ENCODE measurements around the gene ZIK1. TPM values are rescaled to one million over a fixed set of nuclear protein-coding genes. Genes with fewer than 3 reads are reported as not detected.

The ZIK1 gene
- total and polyA plus RNA-seq, 9 of the 15 experiments (the other 6 are each of a cell fraction or from before 2014, with no cell fraction given): 0.03 to 0.42 (median 0.15) TPM; not detected in 1

DNA sequence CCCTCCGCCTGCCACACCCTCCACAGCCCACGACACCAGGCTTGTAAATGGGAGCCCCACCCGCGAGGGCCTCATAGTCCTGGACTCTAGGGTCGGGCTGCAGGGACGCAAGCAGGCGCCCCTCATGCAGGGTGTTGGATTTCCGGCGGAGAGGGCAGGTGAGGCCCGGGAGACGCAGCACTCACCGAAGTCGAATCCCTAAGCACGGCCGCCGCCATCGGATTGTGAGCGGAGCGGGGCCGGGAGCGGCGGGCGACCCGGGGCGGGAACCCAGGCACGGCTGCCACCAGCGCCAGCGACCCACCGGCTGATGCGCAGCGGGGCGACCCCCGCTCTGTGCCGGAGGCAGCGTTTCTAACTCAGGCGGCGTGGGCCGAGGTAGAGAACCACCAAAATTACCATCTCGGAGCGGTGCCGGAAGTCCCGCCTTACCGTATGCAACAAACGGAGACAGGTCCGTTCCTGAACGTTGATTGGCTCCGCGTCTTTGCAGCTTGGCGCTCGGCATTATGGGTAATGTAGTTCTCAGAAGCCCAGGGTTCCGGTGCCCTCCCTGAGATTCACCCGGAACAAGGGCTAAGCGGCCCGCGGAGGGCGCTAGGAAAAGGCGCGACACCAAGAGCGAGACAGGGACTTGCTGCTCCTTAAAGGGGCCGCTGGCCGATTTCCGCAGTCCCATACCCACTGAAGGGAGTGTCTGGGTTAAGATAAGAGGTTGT is 5.3 kb upstream of the ZIK1 start, which contains the start of gene ZNF416 (continued):
- TF ChIP-seq, protein P1, sequence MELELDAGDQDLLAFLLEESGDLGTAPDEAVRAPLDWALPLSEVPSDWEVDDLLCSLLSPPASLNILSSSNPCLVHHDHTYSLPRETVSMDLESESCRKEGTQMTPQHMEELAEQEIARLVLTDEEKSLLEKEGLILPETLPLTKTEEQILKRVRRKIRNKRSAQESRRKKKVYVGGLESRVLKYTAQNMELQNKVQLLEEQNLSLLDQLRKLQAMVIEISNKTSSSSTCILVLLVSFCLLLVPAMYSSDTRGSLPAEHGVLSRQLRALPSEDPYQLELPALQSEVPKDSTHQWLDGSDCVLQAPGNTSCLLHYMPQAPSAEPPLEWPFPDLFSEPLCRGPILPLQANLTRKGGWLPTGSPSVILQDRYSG (tag; conservative IDR thresholded peaks at IDR 0.05; ENCODE audit: low read depth): no peak
- TF ChIP-seq EGR1 (conservative IDR thresholded peaks at IDR 0.05) (no peak), ZNF431 (CRISPR knock-in tag; IDR thresholded peaks at IDR 0.05) (no peak), DMBX1 (CRISPR knock-in tag; IDR thresholded peaks at IDR 0.05; ENCODE audit: borderline replicate concordance) (no peak), THRAP3 (IDR thresholded peaks at IDR 0.05; ENCODE audit: borderline replicate concordance) (no peak), NR3C1 (CRISPR knock-in tag; IDR thresholded peaks at IDR 0.05) (no peak), JUN (IDR thresholded peaks at IDR 0.05; ENCODE audit: borderline replicate concordance, low read depth, low read length) (no peak), JUN (CRISPR knock-in tag; IDR thresholded peaks at IDR 0.05; ENCODE audit: borderline replicate concordance) (no peak), IFI16 (CRISPR knock-in tag; IDR thresholded peaks at IDR 0.05) (no peak), LCOR (CRISPR knock-in tag; IDR thresholded peaks at IDR 0.05) (no peak), MTA3 (IDR thresholded peaks at IDR 0.05; ENCODE audit: borderline replicate concordance) (no peak; the same call in 1 of the 2 replicates), NCOA6 (IDR thresholded peaks at IDR 0.05) (no peak), PTRF (tag; IDR thresholded peaks at IDR 0.05) (no peak), HMG20B (CRISPR knock-in tag; IDR thresholded peaks at IDR 0.05) (no peak), ZNF644 (tag; IDR thresholded peaks at IDR 0.05; ENCODE audit: low read depth) (no peak)
- TF ChIP-seq, protein P2, sequence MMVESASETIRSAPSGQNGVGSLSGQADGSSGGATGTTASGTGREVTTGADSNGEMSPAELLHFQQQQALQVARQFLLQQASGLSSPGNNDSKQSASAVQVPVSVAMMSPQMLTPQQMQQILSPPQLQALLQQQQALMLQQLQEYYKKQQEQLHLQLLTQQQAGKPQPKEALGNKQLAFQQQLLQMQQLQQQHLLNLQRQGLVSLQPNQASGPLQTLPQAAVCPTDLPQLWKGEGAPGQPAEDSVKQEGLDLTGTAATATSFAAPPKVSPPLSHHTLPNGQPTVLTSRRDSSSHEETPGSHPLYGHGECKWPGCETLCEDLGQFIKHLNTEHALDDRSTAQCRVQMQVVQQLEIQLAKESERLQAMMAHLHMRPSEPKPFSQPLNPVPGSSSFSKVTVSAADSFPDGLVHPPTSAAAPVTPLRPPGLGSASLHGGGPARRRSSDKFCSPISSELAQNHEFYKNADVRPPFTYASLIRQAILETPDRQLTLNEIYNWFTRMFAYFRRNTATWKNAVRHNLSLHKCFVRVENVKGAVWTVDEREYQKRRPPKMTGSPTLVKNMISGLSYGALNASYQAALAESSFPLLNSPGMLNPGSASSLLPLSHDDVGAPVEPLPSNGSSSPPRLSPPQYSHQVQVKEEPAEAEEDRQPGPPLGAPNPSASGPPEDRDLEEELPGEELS (CRISPR knock-in tag; IDR thresholded peaks at IDR 0.05; ENCODE audit: borderline replicate concordance): no peak
- TF ChIP-seq, protein P3, sequence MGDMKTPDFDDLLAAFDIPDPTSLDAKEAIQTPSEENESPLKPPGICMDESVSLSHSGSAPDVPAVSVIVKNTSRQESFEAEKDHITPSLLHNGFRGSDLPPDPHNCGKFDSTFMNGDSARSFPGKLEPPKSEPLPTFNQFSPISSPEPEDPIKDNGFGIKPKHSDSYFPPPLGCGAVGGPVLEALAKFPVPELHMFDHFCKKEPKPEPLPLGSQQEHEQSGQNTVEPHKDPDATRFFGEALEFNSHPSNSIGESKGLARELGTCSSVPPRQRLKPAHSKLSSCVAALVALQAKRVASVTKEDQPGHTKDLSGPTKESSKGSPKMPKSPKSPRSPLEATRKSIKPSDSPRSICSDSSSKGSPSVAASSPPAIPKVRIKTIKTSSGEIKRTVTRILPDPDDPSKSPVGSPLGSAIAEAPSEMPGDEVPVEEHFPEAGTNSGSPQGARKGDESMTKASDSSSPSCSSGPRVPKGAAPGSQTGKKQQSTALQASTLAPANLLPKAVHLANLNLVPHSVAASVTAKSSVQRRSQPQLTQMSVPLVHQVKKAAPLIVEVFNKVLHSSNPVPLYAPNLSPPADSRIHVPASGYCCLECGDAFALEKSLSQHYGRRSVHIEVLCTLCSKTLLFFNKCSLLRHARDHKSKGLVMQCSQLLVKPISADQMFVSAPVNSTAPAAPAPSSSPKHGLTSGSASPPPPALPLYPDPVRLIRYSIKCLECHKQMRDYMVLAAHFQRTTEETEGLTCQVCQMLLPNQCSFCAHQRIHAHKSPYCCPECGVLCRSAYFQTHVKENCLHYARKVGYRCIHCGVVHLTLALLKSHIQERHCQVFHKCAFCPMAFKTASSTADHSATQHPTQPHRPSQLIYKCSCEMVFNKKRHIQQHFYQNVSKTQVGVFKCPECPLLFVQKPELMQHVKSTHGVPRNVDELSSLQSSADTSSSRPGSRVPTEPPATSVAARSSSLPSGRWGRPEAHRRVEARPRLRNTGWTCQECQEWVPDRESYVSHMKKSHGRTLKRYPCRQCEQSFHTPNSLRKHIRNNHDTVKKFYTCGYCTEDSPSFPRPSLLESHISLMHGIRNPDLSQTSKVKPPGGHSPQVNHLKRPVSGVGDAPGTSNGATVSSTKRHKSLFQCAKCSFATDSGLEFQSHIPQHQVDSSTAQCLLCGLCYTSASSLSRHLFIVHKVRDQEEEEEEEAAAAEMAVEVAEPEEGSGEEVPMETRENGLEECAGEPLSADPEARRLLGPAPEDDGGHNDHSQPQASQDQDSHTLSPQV (IDR thresholded peaks at IDR 0.05): no peak
- TF ChIP-seq, protein P4, sequence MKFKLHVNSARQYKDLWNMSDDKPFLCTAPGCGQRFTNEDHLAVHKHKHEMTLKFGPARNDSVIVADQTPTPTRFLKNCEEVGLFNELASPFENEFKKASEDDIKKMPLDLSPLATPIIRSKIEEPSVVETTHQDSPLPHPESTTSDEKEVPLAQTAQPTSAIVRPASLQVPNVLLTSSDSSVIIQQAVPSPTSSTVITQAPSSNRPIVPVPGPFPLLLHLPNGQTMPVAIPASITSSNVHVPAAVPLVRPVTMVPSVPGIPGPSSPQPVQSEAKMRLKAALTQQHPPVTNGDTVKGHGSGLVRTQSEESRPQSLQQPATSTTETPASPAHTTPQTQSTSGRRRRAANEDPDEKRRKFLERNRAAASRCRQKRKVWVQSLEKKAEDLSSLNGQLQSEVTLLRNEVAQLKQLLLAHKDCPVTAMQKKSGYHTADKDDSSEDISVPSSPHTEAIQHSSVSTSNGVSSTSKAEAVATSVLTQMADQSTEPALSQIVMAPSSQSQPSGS (CRISPR knock-in tag; IDR thresholded peaks at IDR 0.05): no peak

Data from K562 (cell line).